NOMO-1 (cell line): ENCODE measurements around the gene CCDC148.
"Not testable (repeated sequence)": the region's sequence is repeated elsewhere in the genome, so short reads cannot be mapped to it uniquely, and the experiment has no call there.

Source experiments
- DNase-seq, 2 experiments: peaks; one replicate each; lab custom pipeline; 2025; ENCODE audit not compliant: unreplicated experiment in 2 of 2; lab: John Stamatoyannopoulos, UW

CCDC148 gene

DNA sequence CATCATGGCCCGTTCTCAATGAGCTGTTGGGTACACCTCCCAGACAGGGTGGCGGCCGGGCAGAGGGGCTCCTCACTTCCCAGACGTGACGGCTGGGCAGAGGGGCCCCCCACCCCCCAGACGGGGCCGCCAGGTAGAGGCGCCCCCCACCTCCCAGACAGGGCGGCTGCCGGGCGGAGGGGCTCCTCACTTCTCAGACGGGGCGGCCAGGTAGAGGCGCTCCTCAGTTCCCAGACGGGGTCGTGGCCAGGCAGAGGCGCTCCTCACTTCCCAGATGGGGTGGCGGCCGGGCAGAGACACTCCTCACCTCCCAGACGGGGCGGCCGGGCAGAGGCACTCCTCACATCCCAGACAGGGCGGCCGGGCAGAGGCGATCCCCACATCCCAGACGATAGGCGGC, 146.1 kb downstream of the CCDC148 start:
- not testable (repeated sequence) for DNase-seq

GRCh38 chr2:158305501-158305900, 151.1 kb downstream of the CCDC148 start:
- DNase-seq = no peak

DNA sequence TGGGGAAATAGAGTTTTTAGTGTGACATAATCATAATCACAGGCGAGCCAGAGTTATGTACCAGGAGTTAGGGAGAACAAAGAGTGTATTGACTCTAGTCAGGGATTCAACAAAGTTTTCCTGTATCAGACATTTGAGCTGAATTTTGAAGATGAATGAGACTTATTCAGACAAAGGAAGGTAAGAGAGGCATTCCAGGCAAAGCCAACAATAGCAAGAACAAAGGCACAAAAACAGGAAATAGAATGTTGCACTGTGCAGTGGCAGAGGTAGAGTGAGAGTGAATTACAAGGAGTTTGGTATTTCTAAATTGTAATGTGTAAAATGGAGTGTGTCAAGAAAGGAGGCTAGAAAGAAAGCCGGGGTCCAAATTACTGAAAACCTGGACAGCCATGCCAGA, 156.2 kb downstream of the CCDC148 start:
- no peak for DNase-seq

DNA sequence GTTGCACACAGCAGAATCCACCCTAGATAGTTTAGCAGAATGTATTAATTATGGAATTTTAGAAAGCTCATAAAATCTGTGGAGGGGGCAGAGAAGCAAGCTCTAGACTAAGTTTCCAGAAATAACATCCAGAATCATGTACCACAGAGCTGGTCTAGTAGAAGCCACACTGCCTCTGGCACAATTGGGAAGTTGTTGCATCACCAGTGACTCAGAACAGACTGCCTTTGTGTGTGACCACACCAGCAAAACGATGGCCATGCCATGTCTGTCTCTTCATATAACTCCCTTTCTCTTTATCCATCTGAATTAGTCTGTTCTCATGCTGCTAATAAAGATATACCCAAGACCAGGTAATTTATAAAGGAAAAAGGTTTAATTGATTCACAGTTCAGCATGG, 158.9 kb downstream of the CCDC148 start:
- peak; percentile 53 to 75 for DNase-seq

GRCh38 chr2:158297120-158297519, 159.4 kb downstream of the CCDC148 start:
- DNase-seq = no peak

DNA sequence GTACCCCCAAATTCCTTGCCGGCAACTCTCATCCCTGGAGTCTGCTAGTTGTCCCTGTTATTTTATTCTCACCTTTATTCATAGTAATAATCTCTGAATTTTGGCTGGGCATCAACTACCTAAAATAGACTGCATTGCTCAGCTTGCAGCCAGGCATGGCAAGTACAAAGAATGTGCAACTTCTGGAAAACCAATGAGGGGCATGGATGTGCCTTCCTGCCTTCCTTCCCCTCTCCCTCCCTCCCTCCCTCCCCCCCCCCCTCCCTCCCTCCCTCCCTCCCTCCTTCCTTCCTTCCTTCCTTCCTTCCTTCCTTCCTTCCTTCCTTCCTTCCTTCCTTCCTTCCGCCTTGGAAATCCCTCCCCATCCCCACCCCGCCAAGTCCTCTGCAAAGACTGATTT, 162.8 kb downstream of the CCDC148 start:
- no peak for DNase-seq

DNA sequence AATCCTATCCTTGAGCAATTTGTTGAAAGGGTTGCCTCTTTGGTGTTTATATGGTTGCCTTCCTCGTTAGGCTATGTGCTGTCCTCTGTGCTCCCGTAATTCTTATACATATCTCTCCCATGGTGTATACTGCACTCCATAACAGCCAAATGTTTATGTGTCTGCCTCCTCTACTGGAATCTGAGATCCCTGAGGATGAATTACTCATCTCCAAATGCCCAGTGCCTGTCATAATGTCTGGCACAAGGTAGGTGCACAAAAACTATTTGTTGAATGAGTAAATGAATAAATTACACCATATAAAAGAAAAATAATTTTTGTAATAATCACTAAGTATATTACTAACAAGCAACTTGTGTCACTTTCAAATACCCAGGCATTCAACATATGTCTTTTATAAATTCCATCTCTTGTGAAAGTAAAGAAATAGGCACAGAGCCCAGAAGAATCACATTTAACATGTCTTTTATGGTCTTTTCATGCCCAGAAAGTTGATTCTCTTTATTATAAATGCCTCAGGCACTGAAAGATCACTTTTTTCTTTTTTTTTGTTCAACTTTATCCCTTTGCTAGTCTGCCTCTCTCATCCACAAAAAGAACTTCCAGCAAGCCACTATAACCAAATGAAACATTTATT, 164.9 kb downstream of the CCDC148 start:
- no peak for DNase-seq

- DNase-seq = no peak
Observed at GRCh38 chr2:158290225-158290624, 166.3 kb downstream of the CCDC148 start.

GRCh38 chr2:158276619-158277471, 179.7 kb downstream of the CCDC148 start:
- no peak for DNase-seq

GRCh38 chr2:158273791-158274190, 182.8 kb downstream of the CCDC148 start:
- DNase-seq = no peak

DNA sequence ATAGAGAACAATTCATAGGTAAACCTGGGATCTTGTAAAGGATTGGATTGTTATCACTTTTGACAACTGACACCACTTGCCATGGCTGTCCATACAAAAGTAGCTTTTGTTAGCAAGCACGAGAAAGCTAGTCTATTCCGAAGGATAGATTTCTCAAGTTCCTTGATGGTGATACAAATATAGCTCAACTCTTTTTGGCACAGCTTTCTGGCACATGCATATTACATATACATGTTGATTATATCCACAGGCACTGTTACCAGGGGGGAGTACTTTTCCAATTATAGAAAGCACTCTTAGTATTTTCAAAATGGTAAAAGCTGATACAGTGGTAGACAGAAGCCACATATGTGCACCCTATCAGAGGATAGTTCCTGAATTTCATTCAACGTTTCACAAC, 186.0 kb downstream of the CCDC148 start:
- DNase-seq = no peak

DNA sequence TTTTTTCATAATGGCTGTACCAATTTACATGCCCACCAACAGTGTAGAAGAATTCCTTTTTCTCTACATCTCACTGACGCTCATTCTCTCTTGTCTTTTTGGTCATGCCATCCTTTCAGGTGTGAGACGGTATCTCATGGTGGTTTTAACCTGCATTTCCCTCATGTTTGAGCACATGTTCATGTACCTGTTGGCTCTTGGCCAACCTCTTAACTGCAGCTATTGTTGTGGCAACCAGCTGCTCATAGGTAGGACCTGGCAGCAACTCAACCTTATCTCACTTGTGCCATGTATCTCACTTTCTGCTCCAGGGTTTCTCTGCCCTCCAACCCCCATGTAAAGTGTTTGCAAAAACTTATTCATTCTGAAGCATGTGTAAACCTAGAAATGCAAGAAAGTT, 187.4 kb downstream of the CCDC148 start:
- DNase-seq = no peak

GRCh38 chr2:158266111-158266510, 190.4 kb downstream of the CCDC148 start:
- no peak for DNase-seq

- DNase-seq = no peak
Observed at GRCh38 chr2:158255257-158255656, 201.3 kb downstream of the CCDC148 start.

- no peak for DNase-seq
Observed at GRCh38 chr2:158253170-158253569, 203.4 kb downstream of the CCDC148 start.

- DNase-seq = no peak
Observed at GRCh38 chr2:158251356-158251755, 205.2 kb downstream of the CCDC148 start.

DNA sequence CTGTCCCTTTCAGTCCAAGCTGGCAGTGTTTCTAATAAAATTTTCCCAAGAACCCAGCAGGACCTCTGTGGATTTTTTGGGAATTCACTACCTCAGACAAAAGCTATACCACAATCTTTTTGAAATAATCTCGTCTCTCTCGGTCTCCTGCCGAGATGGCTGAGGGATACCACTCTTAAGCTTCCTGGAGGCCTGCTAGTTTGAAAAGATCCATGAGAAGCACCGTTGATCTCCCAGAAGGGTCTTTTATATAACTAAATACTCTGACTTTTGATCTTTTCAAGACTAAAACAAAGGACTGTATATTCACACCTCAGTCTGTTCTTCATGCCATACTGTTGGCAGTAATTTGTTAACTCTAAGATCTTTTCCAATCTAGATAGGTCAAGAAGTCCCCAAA, 213.2 kb downstream of the CCDC148 start:
- DNase-seq = no peak

GRCh38 chr2:158242280-158242679, 214.3 kb downstream of the CCDC148 start:
- no peak for DNase-seq

GRCh38 chr2:158240975-158241374, 215.6 kb downstream of the CCDC148 start:
- DNase-seq = no peak

DNA sequence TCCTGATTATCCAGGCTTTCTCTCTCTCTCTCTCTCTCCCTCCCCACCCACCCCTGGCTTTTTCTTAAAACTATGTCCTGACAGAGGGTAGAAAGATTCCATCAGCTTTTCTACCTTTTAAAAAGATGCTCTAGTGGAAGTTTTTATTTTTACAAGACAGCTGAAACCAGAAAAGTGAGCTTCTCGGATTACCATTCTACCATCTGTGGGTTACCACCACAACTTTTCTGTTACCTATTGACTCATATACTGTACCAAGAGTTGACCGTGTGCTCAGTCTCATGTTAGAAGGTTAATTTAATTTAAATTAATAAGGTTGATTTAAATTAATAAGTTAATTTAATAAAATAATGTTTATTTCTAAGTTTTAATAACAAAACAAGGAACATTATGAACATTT, 217.3 kb downstream of the CCDC148 start:
- DNase-seq = no peak

DNA sequence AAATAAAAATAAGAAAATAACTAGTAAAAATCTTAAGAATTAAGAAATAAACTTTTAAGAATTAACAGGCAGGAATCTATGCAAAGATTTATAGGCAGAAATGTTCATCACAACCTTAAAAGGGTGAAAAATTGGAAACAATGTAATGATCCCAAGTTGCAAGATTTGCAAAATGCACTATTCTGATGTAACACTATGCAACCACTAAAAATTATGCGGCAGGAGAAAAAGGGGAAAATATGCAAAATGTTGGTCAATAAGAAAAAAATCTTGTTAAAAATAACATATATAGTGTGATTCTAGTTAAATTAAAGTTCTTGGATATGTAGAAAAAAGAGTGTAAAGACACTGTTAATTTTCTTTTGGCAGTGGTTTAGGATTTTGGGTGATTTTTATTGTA, 222.1 kb downstream of the CCDC148 start:
- no peak for DNase-seq

GRCh38 chr2:158232476-158232875, 224.1 kb downstream of the CCDC148 start:
- DNase-seq = no peak
